ENCODE results near the gene ETV5.
"Not testable (repeated sequence)": the region's sequence is repeated elsewhere in the genome, so short reads cannot be mapped to it uniquely, and the experiment has no call there.

The ETV5 gene

DNA sequence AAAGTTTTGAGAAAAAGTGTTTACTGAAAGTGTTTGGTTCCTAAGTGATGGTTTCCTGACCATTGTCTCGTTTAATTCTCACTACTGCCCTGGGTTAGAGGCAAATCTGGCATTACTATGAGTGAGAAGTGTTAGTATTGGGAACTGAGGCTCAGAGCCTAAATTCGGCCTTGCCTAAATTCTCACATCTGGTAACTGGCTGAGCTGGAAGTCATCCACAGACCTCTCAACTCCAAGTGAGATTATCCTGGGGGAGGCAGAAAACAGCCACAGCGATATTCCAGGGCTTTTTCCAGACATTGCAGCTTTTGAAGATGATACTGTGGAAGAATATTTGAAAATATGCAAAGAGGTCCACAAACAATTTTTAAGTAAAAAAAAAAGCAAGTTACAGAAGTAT lies 86.0 kb downstream of the ETV5 start:
- no peak for DNase-seq (ENCODE audit: low read depth in 2 of 2)

DNA sequence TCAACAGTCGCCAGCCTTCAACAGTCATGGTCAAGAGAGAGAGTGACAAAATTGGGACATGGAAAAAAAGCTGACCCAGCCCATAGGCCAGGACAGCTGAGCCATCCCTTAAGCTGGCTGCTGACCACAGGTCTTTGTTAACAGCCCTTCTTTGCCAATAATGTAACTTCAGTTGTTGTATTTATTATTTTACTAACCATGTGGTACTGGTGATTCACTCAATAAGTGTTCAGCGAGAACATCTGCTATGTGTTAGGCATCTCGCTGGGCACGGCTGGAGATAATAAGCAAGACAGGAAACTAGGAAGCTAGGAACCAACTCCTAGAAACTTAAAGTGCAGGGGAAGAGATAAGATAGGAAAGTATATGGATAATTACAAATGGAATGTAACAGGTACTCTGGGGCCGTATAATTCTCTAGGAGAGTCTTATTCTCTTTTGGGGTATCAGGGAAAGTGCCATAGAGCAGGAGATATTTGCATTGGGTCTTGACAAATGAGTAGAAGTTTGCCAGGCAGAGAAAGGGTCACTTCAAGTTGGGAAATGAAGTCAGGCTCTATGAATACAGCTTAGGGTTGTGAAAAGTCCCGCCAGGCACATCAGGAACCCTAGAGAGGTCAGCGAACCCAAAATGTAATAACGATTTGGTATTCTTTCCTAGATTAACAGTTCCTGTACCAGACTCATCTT lies 87.1 kb downstream of the ETV5 start:
- no peak for DNase-seq (ENCODE audit: low read depth in 2 of 2)

DNA sequence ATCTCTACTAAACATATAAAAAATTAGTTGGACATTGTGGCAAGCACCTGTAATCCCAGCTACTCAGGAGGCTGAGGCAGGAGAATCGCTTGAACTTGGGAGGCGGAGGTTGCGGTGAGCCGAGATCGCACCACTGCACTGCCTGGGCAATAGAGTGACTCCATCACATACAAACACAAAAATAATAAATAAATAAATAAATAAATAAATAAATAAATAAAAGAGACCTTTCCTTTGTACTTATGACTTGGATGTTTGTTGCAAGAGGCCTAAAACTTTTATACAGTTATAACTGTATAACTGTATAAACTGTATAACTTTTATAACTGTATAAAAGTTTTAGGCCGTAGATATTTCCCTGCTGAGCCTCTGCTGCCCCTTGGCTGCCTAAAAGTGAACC lies 87.6 kb downstream of the ETV5 start:
- DNase-seq (ENCODE audit: low read depth in 2 of 2), result not testable (repeated sequence)

DNA sequence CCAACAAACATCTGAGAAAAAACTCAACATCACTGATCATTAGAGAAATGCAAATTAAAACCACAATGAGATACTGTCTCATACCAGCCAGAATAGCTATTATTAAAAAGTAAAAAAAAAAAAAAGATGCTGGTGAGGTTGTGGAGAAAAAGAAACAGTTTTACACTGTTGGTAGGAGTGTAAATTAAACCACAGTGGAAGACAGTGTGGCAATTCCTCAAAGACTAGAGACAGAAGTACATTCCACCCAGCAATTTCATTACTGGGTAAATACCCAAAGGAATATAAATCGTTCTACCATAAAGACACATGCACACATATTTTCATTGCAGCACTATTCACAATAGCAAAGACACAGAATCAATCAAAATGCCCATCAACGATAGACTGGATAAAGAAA lies 89.6 kb downstream of the ETV5 start:
- not testable (repeated sequence) for DNase-seq (ENCODE audit: low read depth in 2 of 2)

DNA sequence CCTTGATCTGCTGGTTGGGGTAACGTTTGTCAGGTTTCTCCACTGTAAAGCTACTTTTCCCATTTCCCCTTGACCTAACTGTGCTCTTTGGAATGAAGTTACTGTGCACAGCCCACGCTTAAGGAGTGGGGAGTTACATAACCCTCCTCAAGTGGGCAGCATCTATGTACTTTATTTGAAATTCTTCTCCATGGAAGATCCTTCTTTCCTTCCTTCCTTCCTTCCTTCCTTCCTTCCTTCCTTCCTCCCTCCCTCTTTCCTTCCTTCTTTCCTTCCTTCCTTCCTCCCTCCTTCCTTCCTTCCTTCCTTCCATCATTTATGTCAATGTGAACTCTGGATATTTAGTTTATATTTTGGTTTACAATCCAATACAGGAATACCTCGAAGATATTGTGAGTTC lies 94.0 kb downstream of the ETV5 start:
- DNase-seq (ENCODE audit: low read depth in 2 of 2), result no peak

DNA sequence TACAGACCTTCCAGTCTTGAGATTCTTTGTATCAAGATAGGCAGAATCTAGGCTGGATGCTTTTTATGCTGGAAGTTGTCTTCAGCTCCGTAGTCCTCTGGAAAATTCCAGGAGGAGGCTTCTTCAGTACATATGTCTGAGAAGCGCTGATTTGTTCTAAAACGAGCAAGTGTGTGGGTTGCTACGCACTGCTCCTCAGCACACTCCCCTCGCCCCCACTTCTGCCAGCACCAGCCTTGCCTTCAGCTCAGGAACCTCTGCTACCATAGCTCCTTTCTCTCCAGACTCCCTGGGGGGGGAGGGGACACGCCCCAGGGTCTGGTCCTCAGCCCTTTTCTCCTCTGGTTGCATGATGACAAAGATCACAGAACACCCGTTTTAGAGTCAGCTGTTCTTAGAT lies 95.6 kb downstream of the ETV5 start:
- DNase-seq (ENCODE audit: low read depth in 2 of 2), result no peak

DNA sequence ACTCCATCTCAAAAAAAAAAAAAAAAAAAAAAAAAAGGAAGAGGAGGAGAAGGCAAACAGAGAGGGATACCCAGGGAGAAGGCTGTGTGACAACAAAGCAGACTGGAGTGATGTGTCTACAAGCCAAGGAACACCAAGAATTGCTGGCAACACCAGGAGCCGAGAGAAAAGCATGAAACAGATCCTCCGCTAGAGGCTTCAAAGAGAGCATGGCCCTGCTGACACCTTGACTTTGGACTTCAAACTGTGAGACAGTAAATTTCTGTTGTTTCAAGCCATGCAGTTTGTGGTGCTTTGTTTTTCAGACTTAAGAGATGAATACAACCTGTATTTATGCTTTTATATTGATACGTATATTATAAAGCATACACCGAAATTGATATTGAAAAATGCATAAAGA lies 96.8 kb downstream of the ETV5 start:
- no peak for DNase-seq (ENCODE audit: low read depth in 2 of 2)

DNA sequence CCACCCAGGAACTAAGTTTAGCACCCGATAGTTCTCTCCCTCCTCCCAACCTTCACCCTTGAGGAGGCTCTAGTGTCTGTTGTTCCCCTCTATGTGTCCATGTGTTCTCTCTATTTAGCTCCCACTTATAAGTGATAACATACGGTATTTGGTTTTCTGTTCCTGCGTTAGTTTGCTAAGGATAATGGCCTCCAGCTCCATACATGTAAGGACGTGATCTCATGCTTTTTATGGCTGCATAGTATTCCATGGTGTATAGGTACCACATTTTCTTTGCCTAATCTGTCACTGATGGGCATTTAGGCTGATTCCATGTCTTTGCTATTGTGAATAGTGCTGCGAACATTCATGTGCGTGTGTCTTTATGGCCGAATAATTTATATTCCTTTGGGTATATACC lies 104.2 kb downstream of the ETV5 start:
- no peak for DNase-seq (ENCODE audit: low read depth in 2 of 2)

DNA sequence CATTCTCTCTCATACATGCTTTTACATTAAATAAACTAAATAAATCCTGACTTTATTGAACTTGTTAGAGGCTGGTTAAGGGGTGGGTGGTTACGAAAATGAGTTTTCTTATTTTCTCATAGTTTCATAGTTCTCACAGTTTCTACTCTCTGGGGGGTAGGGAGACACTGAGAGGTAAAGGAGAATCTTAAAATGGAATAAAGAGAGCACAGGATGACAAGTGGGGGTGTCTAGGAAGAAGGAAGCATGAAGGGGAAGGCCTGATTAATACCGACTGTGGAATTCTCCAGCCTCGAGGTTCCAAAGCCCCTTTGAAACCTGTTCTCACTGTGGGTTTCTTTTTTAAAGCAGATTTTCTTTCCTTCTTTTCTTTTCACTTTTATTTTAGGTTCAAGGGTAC lies 104.7 kb downstream of the ETV5 start:
- DNase-seq (ENCODE audit: low read depth in 2 of 2), result no peak

DNA sequence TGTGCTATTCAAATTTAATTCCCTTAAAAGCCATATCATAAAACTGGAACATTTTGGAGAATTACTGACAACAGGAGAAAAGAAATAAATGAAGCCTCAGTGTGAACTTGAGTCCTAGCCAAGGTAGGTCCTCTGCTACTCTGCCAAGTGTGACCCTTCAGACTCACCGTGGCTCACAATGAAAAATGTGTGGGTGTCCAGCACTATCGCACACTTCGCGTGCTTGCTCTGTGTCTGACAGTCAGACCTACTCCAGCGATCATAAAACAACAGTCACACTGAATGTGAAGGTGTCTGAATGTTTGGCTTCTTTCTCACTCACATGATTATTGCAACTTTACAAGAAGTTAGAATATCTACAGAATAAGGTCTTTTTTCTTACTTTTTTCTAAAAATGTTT lies 105.3 kb downstream of the ETV5 start:
- DNase-seq (ENCODE audit: low read depth in 2 of 2), result no peak

DNA sequence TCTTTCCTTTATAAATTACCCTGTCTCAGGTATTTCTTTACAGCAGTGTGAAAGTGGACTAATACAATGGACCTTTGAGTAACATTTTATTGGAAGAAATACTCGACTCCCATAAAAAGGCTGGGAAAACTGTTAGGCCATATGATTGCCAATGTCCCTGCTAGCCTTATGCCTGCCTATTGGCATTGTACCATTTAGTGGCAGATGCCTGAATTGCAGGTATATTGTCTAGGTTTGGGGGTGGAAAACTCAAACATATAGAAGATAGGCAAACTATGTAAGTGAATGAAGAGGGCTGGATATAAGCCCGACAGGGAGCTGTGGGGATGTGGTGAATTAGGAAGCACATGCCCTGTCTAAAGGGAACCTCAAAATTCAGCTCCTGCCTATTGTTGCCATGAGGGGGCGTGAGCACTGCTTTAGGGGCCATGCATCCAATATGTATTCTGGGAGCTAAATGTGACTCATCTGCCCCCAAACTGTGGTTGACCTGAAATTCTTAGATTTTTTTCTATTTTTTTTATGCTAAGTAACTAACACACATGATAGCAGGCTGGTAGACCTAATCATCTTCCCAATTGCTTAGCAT lies 105.9 kb downstream of the ETV5 start:
- no peak for DNase-seq (ENCODE audit: low read depth in 2 of 2)

DNA sequence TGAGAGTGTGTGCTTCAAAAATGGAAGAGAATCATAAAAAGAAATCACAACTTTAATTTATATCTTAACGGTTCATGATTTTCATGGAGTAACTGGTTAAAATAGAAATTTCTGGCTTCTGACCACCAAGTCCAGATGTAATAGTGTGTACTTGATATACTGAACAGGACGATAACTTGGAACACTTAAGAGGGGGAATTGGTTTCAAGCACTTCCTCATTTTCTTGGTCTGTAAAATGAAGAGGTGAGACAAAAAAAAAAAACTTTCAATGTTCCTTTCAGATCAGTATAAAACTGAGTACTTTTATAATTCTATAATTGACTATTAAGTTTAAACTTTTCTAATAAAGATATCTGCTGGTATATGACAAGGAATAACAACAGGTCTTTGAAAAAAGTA lies 107.0 kb downstream of the ETV5 start:
- no peak for DNase-seq (ENCODE audit: low read depth in 2 of 2)

DNA sequence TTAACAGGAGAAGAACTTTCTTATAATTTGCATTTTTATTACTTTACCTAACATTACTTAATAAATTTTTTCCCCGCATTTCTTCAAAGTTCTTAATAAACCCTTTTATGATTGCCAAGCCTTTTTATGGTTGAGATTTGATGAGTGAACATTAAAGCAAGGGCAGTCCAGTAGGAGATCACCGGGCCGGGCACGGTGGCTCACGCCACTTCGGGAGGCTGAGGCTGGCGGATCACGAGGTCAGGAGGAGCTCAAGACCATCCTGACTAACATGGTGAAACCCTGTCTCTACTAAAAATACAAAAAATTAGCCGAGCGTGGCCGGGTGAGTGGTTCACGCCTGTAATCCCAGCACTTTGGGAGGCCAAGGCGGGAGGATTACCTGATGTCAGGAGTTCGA lies 109.7 kb downstream of the ETV5 start:
- DNase-seq (ENCODE audit: low read depth in 2 of 2), result no peak

DNA sequence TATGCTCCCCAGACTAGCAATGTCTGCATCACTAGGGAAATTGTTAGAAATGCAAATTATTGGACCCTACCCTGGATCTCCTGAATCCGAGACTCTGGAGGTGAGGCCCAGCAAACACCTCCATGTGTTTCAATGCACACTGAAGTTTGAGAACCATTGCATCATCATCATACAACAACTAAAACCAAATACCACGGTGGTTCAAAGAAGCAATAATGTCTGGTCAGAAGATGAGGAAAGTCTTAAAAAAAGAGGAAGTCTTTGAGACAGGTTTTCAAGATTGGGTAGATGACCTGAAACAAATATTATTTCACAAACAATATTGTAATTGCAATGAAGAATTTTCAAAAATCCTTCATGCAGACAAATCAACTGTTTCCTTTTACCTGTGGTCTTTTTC lies 110.8 kb downstream of the ETV5 start:
- no peak for DNase-seq (ENCODE audit: low read depth in 2 of 2)

DNA sequence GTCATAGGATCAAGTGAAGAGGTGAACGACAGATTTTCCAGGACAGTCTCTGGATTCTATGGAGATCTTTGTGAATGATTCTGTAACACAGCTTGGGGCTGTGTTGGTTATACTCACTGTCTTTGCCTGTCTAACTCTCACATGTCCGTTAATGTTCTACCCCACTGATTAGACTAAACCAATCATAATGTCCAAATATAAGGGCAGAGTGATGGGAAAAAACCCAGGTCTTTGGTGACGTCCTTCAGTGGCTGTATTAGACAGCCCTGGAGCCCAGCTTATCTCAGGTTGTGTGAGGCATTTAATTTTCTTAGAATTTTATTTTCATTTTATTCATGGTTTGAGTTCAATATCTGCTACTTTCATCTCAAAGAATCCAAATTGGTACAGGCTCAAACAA lies 111.8 kb downstream of the ETV5 start:
- DNase-seq (ENCODE audit: low read depth in 2 of 2), result no peak

Data from stimulated activated CD8-positive, alpha-beta memory T cell treated with anti-CD3 and anti-CD28 coated beads, Interleukin-2, amount 100 ng/mL, for 48 hours (primary cell).